Measurements from ENCODE around the gene RAB40C.

DNA sequence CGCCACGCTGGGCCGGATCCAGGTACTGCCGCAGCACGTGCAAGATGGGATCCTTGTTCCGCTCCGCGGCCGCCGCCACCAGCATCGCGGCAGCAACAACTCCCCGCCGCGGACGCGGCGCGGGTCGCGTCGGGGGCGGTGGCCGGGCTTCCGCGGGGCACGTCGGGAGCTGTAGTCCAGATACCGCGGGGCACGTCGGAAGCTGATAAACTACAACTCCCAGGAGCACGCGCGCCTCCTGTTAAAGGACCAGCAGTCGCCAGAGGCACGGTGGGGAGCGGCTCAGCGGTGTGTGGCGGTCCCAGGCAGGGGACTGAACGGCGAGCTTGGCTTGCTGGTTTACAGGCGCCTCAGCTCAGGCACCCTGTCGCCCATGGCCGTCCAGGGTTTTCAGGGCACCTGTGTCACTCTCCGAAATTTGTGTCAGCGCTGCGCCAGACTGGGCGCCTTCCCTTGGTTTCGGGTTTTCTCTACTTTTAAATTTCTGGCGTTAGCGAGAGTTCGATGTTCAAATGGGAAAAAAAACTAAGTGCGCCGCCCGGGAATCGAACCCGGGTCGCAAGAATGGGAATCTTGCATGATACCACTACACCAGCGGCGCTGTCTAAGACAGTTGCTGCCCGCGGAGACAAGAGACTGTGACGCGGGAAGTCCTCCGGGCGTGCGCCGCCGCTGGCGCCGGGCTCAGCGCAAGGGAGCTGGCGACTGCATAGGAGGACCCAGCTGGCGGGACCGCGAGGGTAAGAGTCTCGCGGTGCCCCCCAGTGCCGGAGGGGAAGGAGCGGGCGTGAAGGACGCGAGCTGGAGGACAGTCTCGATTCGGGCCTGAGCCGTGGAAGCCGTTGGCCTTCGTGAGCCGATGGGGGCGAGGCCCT is 46.6 kb downstream of the RAB40C start, which contains the start of gene METTL26:
- TF ChIP-seq CTCF (optimal IDR thresholded peaks at IDR 0.05 in 1 of 3, IDR thresholded peaks at IDR 0.05 in 1 of 3, conservative IDR thresholded peaks at IDR 0.05 in 1 of 3; ENCODE audit: extremely low read depth in 1 of 3, insufficient read depth in 2 of 3, low read length in 3 of 3) (peak in 1 of 3 experiments; percentile 12), EZH2 (IDR thresholded peaks at IDR 0.05; ENCODE audit: low read length) (no peak)

Data from keratinocyte (primary cell).